Liver (tissue), 3 donors: Measurements from ENCODE around the gene TCF12.

Source experiments
- EGR1 ChIP-seq, 2 donors: IDR thresholded peaks; 2 replicates each; pipeline ENCODE4 v1.6.1; 2016 to 2018; ENCODE audit warnings: antibody characterized with exemption in 2 of 2, low read depth in 2 of 2
- GABPA ChIP-seq, 2 donors: IDR thresholded peaks in 1 of 2; conservative IDR thresholded peaks in 1 of 2; 2 replicates each; pipeline ENCODE4 v1.6.1; 2016; ENCODE audit warnings: antibody characterized with exemption in 2 of 2, mild to moderate bottlenecking in 1 of 2, moderate library complexity in 1 of 2
- HNF4A ChIP-seq, 2 donors: conservative IDR thresholded peaks; 2 replicates each; pipeline ENCODE4 v1.6.1; 2016; ENCODE audit warnings: antibody characterized with exemption in 2 of 2, mild to moderate bottlenecking in 2 of 2
- HNF4G ChIP-seq: IDR thresholded peaks from 2 replicates; pipeline ENCODE4 v1.6.1; 2016; ENCODE audit warnings: antibody characterized with exemption
- RXRA ChIP-seq, 2 donors: IDR thresholded peaks; 2 replicates each; pipeline ENCODE4 v1.6.1; 2017 to 2018; ENCODE audit warnings: antibody characterized with exemption in 2 of 2, mild to moderate bottlenecking in 1 of 2
- TAF1 ChIP-seq: conservative IDR thresholded peaks from 2 replicates; pipeline ENCODE4 v1.6.1; 2016; ENCODE audit warnings: antibody characterized with exemption, mild to moderate bottlenecking
- TF ChIP-seq, protein P1 (sequence below): fragments of 150-350 bp; IDR thresholded peaks from 2 replicates; pipeline ENCODE4 v1.5.1; 2017; ENCODE audit warnings: improper control_type of control experiment, low read depth, low read length; ENCODE audit not compliant: missing input control
- TF ChIP-seq, protein P2 (sequence below): IDR thresholded peaks from 2 replicates; pipeline ENCODE4 v1.6.1; 2016; ENCODE audit warnings: antibody characterized with exemption
- TF ChIP-seq, protein P3 (sequence below): IDR thresholded peaks from 2 replicates; pipeline ENCODE4 v1.6.1; 2016; ENCODE audit warnings: antibody characterized with exemption, mild to moderate bottlenecking
- TF ChIP-seq, protein P4 (sequence below): IDR thresholded peaks from 2 replicates; pipeline ENCODE4 v1.6.1; 2016; ENCODE audit warnings: antibody characterized with exemption
- donor health status: healthy.
- donor health status: healthy.

DNA sequence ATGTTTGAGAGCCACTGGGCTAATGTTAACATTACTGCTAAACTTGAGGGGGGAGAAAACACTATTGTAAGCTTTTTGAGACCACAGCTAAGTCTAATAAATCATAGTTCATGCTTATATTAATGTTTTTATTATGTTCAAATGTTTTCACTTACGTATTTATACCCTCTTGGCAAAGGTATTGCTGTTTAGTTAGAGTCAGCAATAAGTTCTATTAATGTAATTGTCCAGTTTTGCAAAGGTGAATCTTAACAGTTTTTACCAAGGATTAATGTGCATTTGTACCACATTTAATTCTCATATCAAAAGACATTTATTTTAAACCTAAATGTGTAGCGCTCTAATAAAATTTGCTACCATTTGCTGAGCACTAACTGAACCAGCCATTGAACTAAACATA is 251.2 kb downstream of the TCF12 start:
- TF ChIP-seq, protein P1, sequence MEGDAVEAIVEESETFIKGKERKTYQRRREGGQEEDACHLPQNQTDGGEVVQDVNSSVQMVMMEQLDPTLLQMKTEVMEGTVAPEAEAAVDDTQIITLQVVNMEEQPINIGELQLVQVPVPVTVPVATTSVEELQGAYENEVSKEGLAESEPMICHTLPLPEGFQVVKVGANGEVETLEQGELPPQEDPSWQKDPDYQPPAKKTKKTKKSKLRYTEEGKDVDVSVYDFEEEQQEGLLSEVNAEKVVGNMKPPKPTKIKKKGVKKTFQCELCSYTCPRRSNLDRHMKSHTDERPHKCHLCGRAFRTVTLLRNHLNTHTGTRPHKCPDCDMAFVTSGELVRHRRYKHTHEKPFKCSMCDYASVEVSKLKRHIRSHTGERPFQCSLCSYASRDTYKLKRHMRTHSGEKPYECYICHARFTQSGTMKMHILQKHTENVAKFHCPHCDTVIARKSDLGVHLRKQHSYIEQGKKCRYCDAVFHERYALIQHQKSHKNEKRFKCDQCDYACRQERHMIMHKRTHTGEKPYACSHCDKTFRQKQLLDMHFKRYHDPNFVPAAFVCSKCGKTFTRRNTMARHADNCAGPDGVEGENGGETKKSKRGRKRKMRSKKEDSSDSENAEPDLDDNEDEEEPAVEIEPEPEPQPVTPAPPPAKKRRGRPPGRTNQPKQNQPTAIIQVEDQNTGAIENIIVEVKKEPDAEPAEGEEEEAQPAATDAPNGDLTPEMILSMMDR: no peak
- TF ChIP-seq EGR1 (IDR thresholded peaks at IDR 0.05; ENCODE audit: low read depth in 2 of 2) (no peak), GABPA (IDR thresholded peaks at IDR 0.05 in 1 of 2, conservative IDR thresholded peaks at IDR 0.05 in 1 of 2) (no peak), HNF4G (no peak), TAF1 (no peak), HNF4A (conservative IDR thresholded peaks at IDR 0.05) (no peak), RXRA (IDR thresholded peaks at IDR 0.05) (no peak)
- TF ChIP-seq, protein P2, sequence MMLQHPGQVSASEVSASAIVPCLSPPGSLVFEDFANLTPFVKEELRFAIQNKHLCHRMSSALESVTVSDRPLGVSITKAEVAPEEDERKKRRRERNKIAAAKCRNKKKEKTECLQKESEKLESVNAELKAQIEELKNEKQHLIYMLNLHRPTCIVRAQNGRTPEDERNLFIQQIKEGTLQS: no peak
- TF ChIP-seq, protein P3, sequence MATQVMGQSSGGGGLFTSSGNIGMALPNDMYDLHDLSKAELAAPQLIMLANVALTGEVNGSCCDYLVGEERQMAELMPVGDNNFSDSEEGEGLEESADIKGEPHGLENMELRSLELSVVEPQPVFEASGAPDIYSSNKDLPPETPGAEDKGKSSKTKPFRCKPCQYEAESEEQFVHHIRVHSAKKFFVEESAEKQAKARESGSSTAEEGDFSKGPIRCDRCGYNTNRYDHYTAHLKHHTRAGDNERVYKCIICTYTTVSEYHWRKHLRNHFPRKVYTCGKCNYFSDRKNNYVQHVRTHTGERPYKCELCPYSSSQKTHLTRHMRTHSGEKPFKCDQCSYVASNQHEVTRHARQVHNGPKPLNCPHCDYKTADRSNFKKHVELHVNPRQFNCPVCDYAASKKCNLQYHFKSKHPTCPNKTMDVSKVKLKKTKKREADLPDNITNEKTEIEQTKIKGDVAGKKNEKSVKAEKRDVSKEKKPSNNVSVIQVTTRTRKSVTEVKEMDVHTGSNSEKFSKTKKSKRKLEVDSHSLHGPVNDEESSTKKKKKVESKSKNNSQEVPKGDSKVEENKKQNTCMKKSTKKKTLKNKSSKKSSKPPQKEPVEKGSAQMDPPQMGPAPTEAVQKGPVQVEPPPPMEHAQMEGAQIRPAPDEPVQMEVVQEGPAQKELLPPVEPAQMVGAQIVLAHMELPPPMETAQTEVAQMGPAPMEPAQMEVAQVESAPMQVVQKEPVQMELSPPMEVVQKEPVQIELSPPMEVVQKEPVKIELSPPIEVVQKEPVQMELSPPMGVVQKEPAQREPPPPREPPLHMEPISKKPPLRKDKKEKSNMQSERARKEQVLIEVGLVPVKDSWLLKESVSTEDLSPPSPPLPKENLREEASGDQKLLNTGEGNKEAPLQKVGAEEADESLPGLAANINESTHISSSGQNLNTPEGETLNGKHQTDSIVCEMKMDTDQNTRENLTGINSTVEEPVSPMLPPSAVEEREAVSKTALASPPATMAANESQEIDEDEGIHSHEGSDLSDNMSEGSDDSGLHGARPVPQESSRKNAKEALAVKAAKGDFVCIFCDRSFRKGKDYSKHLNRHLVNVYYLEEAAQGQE: no peak
- TF ChIP-seq, protein P4, sequence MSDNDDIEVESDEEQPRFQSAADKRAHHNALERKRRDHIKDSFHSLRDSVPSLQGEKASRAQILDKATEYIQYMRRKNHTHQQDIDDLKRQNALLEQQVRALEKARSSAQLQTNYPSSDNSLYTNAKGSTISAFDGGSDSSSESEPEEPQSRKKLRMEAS: no peak
